Right atrium auricular region (tissue), 2 donors: ENCODE data around the gene GEMIN8. TPM values are rescaled to one million over a fixed set of nuclear protein-coding genes. Genes with fewer than 3 reads are reported as not detected.

Experiments used
- DNase-seq: peaks from one replicate; pipeline ENCODE4 v3.0.0-alpha.2; 2019; ENCODE audit warnings: low spot score
- H3K27ac ChIP-seq, 2 donors: fragments of 200-600 bp; sonication (generic); 1 replicate in 1 of 2; 2 replicates in 1 of 2; pipeline ENCODE4 v1.5.1; 2016 to 2019
- H3K27me3 ChIP-seq, 2 donors: fragments of 200-600 bp; sonication (generic); one replicate each; pipeline versions ENCODE4 v1.5.1 to v1.6.0; 2017 to 2019
- H3K36me3 ChIP-seq: fragments of 200-600 bp; sonication (generic); one replicate; pipeline ENCODE4 v1.5.1; 2016
- H3K4me1 ChIP-seq, 2 donors: fragments of 200-600 bp; sonication (generic); one replicate each; pipeline versions ENCODE4 v1.5.1 to v1.6.0; 2017 to 2019
- H3K4me3 ChIP-seq, 2 donors: fragments of 200-600 bp; sonication (generic); 1 replicate in 1 of 2; 2 replicates in 1 of 2; pipeline ENCODE4 v1.5.1; 2017 to 2019; ENCODE audit warnings: mild to moderate bottlenecking in 1 of 2, moderate library complexity in 1 of 2
- H3K9me3 ChIP-seq, 2 donors: fragments of 200-600 bp; sonication (generic); one replicate each; pipeline ENCODE4 v1.5.1; 2019
- CTCF ChIP-seq, 2 donors: fragments of 200-600 bp; sonication (generic); IDR thresholded peaks; one replicate each; pipeline ENCODE4 v1.5.1; 2019; ENCODE audit warnings: antibody characterized with exemption in 2 of 2
- total RNA-seq, 2 donors: library from RNA; depleted of rRNA; stranded (reverse); fragments of >200 nt; gene quantifications; one replicate each; pipeline ENCODE4 v1.1.0, GENCODE V29; 2016

The GEMIN8 gene
- total RNA-seq, 2 donors from 2014 or later: 7.6 to 12.8 TPM

- Histone ChIP-seq H3K4me1 (no peaks in the 10 kb centered on the region), H3K36me3 (no peaks in the 10 kb centered on the region), H3K4me3 (no peak overlapping the region), H3K27ac (no peak overlapping the region), H3K9me3 (no peaks in the 10 kb centered on the region), H3K27me3 (no peaks in the 10 kb centered on the region)
- no peak for DNase-seq
- no peak for TF ChIP-seq CTCF (IDR thresholded peaks at IDR 0.05)
Observed at GRCh38 chrX:14064626-14065432, 35.1 kb upstream of the GEMIN8 start.

GRCh38 chrX:14062524-14062923 lies 32.8 kb upstream of the GEMIN8 start:
- Histone ChIP-seq H3K27ac (no peak overlapping the region), H3K9me3 (no peaks in the 10 kb centered on the region), H3K36me3 (no peaks in the 10 kb centered on the region), H3K4me3 (no peak overlapping the region), H3K4me1 (no peaks in the 10 kb centered on the region), H3K27me3 (no peaks in the 10 kb centered on the region)
- TF ChIP-seq CTCF (IDR thresholded peaks at IDR 0.05): no peak
- DNase-seq: no peak

GRCh38 chrX:14056206-14056605 lies 26.5 kb upstream of the GEMIN8 start:
- no peaks in the 10 kb centered on the region for H3K4me1 ChIP-seq
- no peaks in the 10 kb centered on the region for H3K27me3 ChIP-seq
- no peak overlapping the region for H3K27ac ChIP-seq
- no peak for TF ChIP-seq CTCF (IDR thresholded peaks at IDR 0.05)
- H3K36me3 ChIP-seq: no peaks in the 10 kb centered on the region
- no peak overlapping the region for H3K4me3 ChIP-seq
- DNase-seq: no peak
- H3K9me3 ChIP-seq: no peaks in the 10 kb centered on the region

- no peaks in the 10 kb centered on the region for H3K36me3 ChIP-seq
- no peak overlapping the region for H3K4me3 ChIP-seq
- peaks cover 0 to 11% of the 10 kb centered on the region in 2 donors for H3K9me3 ChIP-seq
- H3K4me1 ChIP-seq: no peaks in the 10 kb centered on the region
- DNase-seq: no peak
- TF ChIP-seq CTCF (IDR thresholded peaks at IDR 0.05): no peak
- no peaks in the 10 kb centered on the region for H3K27me3 ChIP-seq
- no peak overlapping the region for H3K27ac ChIP-seq
Observed at GRCh38 chrX:14051416-14051815, 21.7 kb upstream of the GEMIN8 start.

- Histone ChIP-seq H3K36me3 (no peaks in the 10 kb centered on the region), H3K9me3 (peaks cover 0 to 11% of the 10 kb centered on the region in 2 donors), H3K27me3 (no peaks in the 10 kb centered on the region), H3K4me1 (no peaks in the 10 kb centered on the region), H3K27ac (no peak overlapping the region), H3K4me3 (no peak overlapping the region)
- no peak for DNase-seq
- TF ChIP-seq CTCF (IDR thresholded peaks at IDR 0.05): no peak
Observed at GRCh38 chrX:14050709-14051108, 21.0 kb upstream of the GEMIN8 start.

GRCh38 chrX:14043209-14043608 lies 13.5 kb upstream of the GEMIN8 start:
- Histone ChIP-seq H3K27ac (no peak overlapping the region), H3K27me3 (peaks cover 0 to 4% of the 10 kb centered on the region in 2 donors), H3K36me3 (no peaks in the 10 kb centered on the region), H3K4me1 (no peaks in the 10 kb centered on the region), H3K9me3 (peaks cover 0 to 2% of the 10 kb centered on the region in 2 donors), H3K4me3 (no peak overlapping the region)
- TF ChIP-seq CTCF (IDR thresholded peaks at IDR 0.05): no peak
- DNase-seq: no peak
